T-helper 1 cell treated with Interleukin-12 subunit alpha and Interleukin-12 subunit beta and Interleukin-4 antibody, amounts not matched to agents 30 μg/mL and 1 μg/mL, for 36 hours (primary cell): Measurements from ENCODE around the gene CARMIL1.

Source experiments
- H3K27ac Mint-ChIP-seq: one replicate; pipeline ENCODE4 v1.8.0; 2021; ENCODE audit warnings: mild to moderate bottlenecking, mixed read lengths
- H3K27me3 Mint-ChIP-seq: one replicate; pipeline ENCODE4 v1.8.0; 2021; ENCODE audit warnings: low read depth, mixed read lengths
- H3K36me3 Mint-ChIP-seq: one replicate; pipeline ENCODE4 v1.8.0; 2021; ENCODE audit warnings: low read depth, mixed read lengths
- H3K4me1 Mint-ChIP-seq: one replicate; pipeline ENCODE4 v1.8.0; 2021; ENCODE audit warnings: low read depth, mixed read lengths
- H3K4me3 Mint-ChIP-seq: one replicate; pipeline ENCODE4 v1.8.0; 2021; ENCODE audit warnings: mild to moderate bottlenecking, moderate library complexity, mixed read lengths
- H3K9me3 Mint-ChIP-seq: one replicate; pipeline ENCODE4 v1.8.0; 2021; ENCODE audit warnings: mixed read lengths

Gene CARMIL1

GRCh38 chr6:25642667-25643328 lies 363.6 kb downstream of the CARMIL1 start:
- H3K4me1 Mint-ChIP-seq: no peaks in the 10 kb centered on the region
- H3K27ac Mint-ChIP-seq: no peak overlapping the region
- no peak overlapping the region for H3K4me3 Mint-ChIP-seq
- peaks cover 52% of the 10 kb centered on the region for H3K27me3 Mint-ChIP-seq
- H3K36me3 Mint-ChIP-seq: no peaks in the 10 kb centered on the region
- H3K9me3 Mint-ChIP-seq: no peaks in the 10 kb centered on the region

DNA sequence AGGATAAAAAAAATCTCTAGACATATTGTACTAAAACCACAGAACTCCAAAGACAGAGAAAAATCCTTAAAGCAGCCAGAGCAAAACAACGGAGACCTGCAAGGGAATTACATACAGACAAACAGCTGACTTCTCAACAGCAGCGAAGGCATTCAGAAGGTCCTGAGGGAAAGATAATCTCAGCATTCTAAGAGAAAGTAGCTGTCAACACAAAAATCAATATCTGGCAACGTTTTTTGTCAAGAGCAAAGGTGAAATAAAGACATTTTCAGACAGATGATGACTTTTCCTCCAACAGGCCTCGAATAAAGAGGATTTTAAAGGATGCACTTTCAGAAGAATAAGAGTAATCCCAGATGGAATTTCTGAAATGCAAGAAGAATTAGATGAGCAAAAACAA lies 366.7 kb downstream of the CARMIL1 start:
- no peaks in the 10 kb centered on the region for H3K36me3 Mint-ChIP-seq
- no peaks in the 10 kb centered on the region for H3K4me1 Mint-ChIP-seq
- peaks cover 66% of the 10 kb centered on the region for H3K27me3 Mint-ChIP-seq
- no peak overlapping the region for H3K27ac Mint-ChIP-seq
- H3K4me3 Mint-ChIP-seq: no peak overlapping the region
- no peaks in the 10 kb centered on the region for H3K9me3 Mint-ChIP-seq

GRCh38 chr6:25649611-25650010 lies 370.4 kb downstream of the CARMIL1 start:
- Mint-ChIP-seq H3K9me3 (no peaks in the 10 kb centered on the region), H3K27ac (no peak overlapping the region), H3K4me1 (no peaks in the 10 kb centered on the region), H3K4me3 (no peak overlapping the region), H3K27me3 (peaks cover 72% of the 10 kb centered on the region), H3K36me3 (no peaks in the 10 kb centered on the region)

GRCh38 chr6:25652007-25652515 lies 372.9 kb downstream of the CARMIL1 start, which contains the start of gene SCGN:
Gene SCGN (plus strand): TSS chr6:25652215. CDS start chr6:25652404, 189 bp downstream.
- H3K4me1 Mint-ChIP-seq: no peaks in the 10 kb centered on the region
- H3K4me3 Mint-ChIP-seq: no peak within 1 kb of the TSS
- no peak within 1 kb of the TSS for H3K27ac Mint-ChIP-seq
- H3K27me3 Mint-ChIP-seq: peaks cover 52% of the 10 kb centered on the region
- no peaks in the 10 kb centered on the region for H3K36me3 Mint-ChIP-seq
- H3K9me3 Mint-ChIP-seq: no peaks in the 10 kb centered on the region

GRCh38 chr6:25655723-25656122 lies 376.5 kb downstream of the CARMIL1 start:
- H3K9me3 Mint-ChIP-seq: no peaks in the 10 kb centered on the region
- no peaks in the 10 kb centered on the region for H3K36me3 Mint-ChIP-seq
- no peaks in the 10 kb centered on the region for H3K4me1 Mint-ChIP-seq
- H3K27me3 Mint-ChIP-seq: peaks cover 44% of the 10 kb centered on the region
- no peak overlapping the region for H3K27ac Mint-ChIP-seq
- H3K4me3 Mint-ChIP-seq: no peak overlapping the region

GRCh38 chr6:25659633-25660368 lies 380.6 kb downstream of the CARMIL1 start:
- H3K27me3 Mint-ChIP-seq: peaks cover 29% of the 10 kb centered on the region
- no peak overlapping the region for H3K27ac Mint-ChIP-seq
- H3K9me3 Mint-ChIP-seq: no peaks in the 10 kb centered on the region
- H3K36me3 Mint-ChIP-seq: no peaks in the 10 kb centered on the region
- H3K4me1 Mint-ChIP-seq: no peaks in the 10 kb centered on the region
- no peak overlapping the region for H3K4me3 Mint-ChIP-seq

DNA sequence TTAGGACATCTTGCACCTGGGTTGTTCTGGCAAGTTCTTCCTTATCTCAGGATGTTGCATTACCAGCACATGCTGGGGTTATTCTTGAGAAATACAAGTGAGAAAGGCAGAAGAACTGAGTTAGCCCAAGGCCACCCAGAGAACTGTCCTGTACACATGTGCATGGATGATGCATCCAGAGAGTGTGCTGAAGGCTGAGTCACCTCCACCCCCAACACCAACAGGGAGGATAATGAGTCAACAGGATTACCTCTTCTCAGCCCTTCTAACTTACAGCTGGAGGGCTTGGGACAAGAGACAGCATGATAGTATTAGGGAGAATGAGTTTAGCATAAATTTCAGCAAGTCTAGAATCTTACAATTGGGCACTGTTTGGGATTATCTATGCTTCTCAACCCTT lies 381.3 kb downstream of the CARMIL1 start:
- Mint-ChIP-seq H3K9me3 (no peaks in the 10 kb centered on the region), H3K4me3 (no peak overlapping the region), H3K27ac (no peak overlapping the region), H3K4me1 (no peaks in the 10 kb centered on the region), H3K36me3 (no peaks in the 10 kb centered on the region), H3K27me3 (peaks cover 31% of the 10 kb centered on the region)

- Mint-ChIP-seq H3K27ac (no peak overlapping the region), H3K4me1 (no peaks in the 10 kb centered on the region), H3K9me3 (no peaks in the 10 kb centered on the region), H3K36me3 (no peaks in the 10 kb centered on the region), H3K27me3 (peaks cover 31% of the 10 kb centered on the region), H3K4me3 (no peak overlapping the region)
These were observed 382.1 kb downstream of the CARMIL1 start for GRCh38 chr6:25661129-25661779.

- no peak overlapping the region for H3K4me3 Mint-ChIP-seq
- H3K9me3 Mint-ChIP-seq: no peaks in the 10 kb centered on the region
- H3K4me1 Mint-ChIP-seq: no peaks in the 10 kb centered on the region
- peaks cover 29% of the 10 kb centered on the region for H3K27me3 Mint-ChIP-seq
- H3K27ac Mint-ChIP-seq: no peak overlapping the region
- H3K36me3 Mint-ChIP-seq: no peaks in the 10 kb centered on the region
These were observed 386.3 kb downstream of the CARMIL1 start for GRCh38 chr6:25665455-25665854.

GRCh38 chr6:25669413-25669812 lies 390.2 kb downstream of the CARMIL1 start:
- no peak overlapping the region for H3K27ac Mint-ChIP-seq
- no peaks in the 10 kb centered on the region for H3K4me1 Mint-ChIP-seq
- H3K9me3 Mint-ChIP-seq: no peaks in the 10 kb centered on the region
- H3K36me3 Mint-ChIP-seq: no peaks in the 10 kb centered on the region
- H3K4me3 Mint-ChIP-seq: no peak overlapping the region
- peaks cover 24% of the 10 kb centered on the region for H3K27me3 Mint-ChIP-seq
